GM11168 (cell line): ENCODE results near the gene GPS2.

Experiments used
- in situ Hi-C: fragments of 300-500 bp; cut with MboI; formaldehyde crosslinking; loops from one replicate; pipeline ENCODE4 v1.12.0; 2022; ENCODE audit warnings: low sequenced_read_pairs; ENCODE audit not compliant: unreplicated experiment

Gene GPS2

DNA sequence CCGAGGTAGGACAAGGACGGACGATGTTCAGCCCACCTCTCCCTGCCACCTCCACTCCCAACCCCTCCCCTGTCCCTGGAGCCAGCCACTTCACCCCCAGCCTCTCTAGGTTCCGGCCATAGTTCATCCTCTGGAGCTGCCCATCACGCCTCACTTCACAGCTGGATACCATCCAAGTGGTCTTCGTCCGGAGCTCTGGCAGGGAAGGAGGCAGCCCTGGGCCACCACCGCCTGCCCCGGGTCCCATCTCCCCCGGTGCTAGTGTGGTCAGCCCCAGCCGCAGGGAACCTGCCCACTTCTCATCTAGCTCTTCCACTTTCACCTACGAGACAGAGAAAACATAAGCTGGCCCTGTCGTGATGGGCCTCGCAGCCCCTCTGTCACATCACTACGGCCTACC, 6.3 kb upstream of the GPS2 start:
- in situ Hi-C loops: no loop called here

DNA sequence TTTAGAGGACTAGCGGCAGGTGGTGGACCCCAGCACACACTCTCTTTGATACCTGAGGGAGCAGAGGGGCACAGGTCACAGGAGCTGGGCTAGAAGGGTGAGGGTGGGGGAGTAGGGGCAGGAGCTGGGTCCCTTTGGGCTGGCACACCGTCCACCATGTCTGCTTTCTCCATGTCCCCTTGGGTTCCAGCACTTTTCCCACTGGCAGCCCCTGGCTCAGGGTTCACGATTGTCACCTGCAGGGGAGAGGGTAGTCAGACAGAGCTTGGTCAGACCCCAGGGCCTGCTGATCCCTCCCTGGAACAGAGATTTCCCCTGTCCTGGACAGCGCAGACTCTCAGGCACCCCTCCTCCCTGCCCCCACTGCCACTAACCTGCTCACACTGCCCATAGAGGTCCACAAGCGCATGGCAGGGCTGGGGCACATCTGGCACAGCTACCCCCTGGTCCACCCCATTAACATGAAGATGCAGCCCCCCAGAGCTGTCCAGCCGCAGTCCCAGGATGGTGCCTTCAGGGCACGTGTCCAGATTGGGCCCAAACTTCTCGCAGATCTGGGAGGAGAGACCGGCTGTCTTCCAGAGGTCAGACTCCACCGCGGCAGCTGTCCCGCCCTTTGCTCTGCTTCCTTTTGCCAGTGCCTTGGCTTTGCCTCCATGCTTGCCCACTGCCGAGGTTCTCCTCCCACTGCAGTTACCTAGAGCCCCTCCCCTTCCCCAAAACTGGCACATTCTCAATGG, 3.1 kb upstream of the GPS2 start:
- in situ Hi-C loops: no loop called here

DNA sequence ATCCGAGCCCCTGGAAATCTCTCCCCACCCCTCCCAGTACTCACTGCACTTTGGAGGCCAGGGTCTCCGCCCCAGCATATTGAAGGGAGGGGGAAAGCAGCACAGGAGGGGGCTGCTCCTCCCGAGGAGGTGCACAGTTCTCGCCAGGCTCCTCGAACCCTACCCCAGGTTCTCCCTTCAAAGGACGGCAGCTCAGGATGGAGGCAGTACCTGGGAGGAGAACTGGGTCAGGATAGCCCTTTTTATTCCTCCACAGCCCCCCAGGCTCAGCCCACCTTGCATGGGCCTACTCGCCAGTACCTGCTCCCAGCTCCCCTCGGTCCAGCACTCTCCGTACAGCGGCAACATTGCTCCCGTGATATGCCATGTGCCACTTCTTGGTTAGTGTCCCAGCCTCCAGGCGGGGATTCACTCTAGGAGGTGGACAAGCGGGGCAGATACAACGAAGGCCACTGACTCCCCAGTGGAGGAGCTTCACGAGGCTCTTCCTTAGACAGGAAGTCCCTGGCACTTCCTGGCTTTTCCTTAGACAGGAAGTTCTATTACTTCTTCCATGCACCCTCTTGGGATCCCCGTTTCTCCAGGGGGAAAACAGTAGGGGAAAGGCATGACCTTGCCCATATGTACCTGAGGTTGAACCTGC, 2.1 kb upstream of the GPS2 start:
- in situ Hi-C loops: no loop called here

DNA sequence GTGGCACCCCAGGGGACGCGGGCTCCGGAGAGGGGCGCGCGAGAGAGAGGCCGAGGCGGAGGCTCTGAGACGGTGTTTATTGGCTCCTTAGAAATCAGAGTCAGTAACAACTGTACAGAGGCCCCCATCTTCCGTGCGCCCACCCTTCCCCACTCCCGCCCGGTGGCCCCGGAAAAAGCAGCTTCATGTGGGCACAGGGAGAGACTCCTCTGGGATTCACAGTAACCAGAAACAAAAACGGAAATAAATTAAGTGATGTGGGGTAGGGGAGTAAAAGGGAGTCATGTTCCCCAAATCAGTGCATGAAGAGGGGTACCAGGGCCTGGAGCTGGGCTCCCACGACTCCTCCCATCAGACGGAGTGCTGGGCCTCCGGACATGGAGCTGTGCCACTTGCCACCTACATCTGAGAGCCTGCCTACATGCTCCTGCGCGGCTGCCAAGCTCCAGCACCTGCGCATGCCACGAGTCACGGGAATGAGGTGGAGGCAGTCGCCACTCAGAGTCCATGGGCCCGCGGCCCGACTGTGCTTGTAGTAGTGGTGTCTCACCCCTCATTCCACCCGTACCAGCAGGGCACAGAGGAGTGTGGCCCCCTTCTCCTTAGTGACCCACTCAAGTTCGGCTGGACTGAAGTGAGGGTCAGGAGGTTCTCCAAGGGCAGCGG, 543 bp upstream of the GPS2 start:
- in situ Hi-C loops: no loop called here

DNA sequence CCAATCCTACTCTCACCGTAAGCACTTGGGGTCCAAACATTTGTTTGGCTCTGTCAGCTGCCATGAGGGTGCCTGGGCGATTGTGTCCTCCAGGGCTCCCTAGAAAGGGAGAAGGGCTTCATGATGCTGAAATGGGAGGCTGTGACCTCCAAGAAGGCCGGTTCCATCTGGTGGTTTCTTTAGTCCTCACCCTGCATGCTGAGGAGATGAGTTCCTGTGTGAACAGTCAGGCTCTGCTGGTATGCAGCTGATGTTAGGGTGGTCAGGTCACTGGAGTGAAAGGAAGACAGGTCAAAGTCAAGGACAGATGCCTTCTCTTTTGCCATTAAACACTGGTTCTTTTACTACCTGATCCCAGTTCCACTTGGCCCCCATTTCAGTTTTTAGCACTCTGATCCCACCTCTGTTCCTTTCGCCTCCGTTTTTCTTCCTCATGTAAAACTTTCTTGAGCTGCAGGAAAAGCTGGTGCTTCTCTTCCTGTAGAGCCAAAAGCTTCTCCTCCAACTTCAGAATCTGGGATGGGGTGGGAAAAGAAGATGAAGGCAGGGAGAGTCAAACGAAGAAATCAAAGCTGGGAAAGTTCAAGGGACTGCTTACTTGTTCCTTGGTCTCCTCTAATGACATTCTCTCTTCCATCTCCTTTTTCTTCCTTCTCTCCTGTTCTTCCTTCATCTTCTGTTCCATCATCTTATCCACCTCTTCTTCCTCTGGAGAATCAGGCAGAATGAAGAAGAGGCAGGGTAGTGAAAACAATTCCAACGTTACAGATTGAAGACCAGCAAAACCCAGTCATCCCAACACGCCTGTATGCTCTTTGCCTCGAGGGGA, 1.1 kb downstream of the GPS2 start:
- in situ Hi-C loops: no loop called here

DNA sequence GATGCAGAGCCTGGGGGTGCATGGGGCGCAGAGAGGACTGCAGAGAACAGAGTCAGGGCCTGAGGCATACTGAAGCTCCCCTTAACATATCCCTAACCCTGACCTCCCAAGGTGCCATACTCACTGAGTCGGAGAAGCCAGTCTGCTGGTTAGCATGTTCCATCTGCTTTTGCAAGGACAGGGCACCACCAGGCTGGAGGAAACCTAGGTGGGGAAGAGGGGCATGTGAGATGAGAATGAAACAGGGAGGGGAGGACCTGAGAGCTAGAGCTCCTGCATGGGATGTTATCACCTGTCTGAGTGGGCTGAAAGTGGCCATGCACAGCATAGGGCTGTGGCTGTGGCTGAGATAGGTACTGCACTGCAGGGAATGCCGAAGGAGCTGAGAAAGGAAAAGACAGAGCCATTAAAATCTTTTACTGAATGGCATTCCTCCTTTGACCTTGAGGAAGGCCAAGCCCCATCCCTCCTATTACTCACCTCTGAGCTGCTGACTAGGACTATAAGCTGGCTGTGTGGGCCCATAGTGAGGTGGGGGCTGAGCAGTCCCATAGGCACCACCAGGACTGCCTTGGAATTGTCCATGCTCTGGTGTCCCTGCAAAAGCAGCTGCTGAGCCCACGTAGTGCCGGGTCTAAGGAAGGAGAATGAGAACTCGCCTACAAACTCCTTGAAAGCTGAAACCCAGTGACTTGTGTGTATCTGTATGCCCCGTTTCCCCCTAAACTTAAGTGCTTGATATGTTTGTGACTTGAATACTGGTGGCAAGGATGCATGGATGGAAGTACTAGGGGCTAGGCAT, 1.9 kb downstream of the GPS2 start:
- in situ Hi-C loops: no loop called here

DNA sequence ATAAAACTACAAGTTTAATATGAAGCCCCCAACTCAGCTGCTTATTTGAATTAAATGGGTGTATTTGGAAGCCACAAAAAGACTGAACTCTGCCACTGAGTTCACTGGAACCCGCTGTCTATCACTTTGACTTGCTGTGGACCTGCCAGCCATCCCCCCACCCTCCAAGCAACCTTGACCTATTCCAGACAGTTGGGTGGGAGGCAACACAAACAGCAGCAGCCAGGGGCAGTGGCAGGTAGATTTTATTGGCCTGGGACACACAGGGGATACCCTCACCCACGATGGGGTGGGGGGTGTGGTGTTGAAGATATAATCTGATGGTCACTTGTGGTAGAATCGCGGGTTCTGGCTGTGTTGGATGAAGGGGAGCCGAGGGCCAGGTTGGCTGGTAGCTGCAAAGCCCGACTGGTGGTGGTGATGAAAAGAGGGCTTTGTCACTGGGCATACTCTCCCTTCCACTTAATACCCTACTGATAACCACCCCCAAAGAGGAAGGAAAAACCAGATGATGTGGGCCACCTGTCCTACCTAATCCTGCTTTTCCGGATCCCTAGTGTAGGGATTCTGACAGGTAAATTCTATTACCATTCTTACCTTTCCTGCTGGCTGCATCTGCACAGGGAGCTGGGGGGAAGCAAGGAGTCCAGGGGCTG, 2.6 kb downstream of the GPS2 start:
- in situ Hi-C loops: no loop called here

DNA sequence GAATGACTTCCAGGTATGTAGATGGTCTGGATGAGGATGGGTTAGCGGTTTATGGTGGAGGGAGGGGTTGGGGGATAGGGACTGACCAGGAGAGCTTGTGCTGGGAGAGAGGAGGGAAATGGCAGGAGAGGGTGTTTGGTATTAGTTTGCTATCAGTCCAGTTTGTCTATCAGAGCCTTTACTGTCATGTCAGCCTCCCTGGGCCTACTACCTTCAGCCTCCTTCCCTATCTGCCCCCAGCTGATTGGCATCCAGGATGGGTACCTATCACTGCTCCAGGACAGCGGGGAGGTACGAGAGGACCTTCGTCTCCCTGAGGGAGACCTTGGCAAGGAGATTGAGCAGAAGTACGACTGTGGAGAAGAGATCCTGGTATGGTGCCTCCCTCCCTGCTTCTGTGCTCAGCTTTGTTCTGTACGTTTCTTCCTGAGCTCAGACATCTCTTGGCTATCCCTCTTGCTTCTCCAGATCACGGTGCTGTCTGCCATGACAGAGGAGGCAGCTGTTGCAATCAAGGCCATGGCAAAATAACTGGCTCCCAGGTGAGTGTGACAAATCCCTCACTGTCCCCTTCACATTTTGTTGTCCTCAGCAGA, 4.0 kb downstream of the GPS2 start:
- in situ Hi-C loops: no loop called here

DNA sequence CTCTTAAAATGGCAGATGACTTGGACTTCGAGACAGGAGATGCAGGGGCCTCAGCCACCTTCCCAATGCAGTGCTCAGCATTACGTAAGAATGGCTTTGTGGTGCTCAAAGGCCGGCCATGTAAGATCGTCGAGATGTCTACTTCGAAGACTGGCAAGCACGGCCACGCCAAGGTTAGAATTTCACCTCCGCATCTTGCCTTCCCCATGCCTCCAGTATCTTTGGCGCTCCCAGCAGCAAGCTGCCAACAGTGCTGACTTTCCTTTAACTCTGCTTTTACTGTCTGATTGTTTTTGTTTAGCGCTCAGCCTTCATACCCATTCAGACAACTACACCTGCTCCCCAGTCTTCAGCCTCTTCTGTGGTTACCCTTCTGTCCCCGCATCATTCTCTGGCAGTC, 5.5 kb downstream of the GPS2 start:
- in situ Hi-C loops: no loop called here

DNA sequence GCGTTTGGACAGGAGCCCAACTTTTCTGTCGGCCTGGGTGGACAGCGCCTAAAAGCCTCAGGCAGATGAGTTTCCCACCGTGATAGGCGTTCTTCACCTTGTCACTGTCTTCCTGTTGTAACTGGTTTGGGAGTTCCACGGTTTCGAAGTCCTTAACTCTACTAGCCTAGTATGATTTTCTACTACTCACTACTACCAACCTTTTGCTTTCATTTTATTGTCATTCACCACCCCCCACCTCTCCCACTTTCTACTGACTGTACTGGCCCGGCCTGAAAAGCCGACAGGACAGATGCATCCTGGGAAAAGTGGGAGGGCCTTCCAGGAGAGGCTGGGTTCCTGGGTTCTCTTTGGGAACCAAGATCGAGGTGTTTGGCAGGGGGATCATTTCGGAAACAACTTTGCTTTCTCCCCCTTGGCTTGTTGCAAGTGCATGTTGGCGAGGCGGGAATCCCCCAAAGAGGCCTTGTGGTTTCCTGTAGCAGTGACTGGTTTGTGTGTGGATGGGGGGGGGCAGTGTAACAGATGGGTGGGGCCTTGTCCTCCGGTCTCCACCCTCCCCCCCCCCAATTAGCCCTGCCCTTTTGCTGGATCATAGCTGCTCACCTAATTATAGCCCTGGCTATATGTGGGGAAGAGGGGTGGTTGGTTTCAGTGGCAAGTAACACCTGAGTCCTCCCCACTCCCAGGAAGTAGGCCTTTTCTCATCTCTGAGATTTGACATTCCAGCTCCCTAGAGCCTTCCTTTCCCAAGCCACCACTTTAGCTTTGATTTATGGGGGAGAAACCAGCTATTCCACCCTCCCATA, 6.3 kb downstream of the GPS2 start:
- in situ Hi-C loops: no loop called here

DNA sequence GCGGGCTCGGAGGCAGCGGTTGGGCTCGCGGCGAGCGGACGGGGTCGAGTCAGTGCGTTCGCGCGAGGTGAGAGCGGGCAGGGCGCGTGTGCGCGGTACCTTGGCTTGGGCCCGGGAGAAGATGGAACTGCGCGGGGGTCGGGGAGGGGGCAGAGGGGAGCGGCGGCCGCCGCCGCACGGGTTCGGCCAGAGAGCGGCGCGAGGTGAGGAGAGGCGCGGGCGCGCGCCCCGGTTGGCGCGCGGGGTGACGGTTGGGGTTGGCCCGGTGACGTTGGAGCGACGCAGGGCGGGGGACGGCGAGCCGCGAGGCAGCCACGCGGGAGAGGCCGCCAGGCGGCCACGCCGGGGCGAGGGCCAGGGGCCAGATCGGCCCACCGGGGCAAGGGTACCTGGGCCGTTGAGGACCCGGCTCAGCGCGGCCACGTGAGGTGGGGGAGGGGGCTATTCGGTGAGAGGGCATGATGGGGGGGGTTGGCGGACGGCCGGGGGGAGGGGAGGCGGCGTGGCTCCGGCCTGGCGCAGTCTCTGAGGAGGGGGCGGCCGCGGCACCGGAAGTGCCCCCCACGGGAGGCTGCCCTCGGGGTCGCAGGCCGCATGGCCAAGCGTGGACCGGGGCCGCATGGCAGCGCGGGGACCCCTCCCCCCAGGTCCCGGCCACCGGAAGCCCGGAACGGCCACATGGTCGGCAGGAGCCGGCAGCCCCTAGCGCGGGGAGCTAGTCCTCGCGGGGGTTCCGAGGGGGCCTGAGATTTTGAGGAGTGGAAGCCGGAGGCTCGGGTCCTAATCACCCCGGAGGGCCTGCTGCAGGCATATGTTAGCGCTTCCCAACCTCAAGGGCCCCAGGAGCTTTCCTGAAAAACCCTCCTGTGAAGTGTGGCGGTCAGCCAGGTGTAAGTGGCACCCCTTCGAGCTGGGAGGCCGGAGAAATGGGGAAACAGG, 7.2 kb downstream of the GPS2 start:
- in situ Hi-C loops: no loop called here

DNA sequence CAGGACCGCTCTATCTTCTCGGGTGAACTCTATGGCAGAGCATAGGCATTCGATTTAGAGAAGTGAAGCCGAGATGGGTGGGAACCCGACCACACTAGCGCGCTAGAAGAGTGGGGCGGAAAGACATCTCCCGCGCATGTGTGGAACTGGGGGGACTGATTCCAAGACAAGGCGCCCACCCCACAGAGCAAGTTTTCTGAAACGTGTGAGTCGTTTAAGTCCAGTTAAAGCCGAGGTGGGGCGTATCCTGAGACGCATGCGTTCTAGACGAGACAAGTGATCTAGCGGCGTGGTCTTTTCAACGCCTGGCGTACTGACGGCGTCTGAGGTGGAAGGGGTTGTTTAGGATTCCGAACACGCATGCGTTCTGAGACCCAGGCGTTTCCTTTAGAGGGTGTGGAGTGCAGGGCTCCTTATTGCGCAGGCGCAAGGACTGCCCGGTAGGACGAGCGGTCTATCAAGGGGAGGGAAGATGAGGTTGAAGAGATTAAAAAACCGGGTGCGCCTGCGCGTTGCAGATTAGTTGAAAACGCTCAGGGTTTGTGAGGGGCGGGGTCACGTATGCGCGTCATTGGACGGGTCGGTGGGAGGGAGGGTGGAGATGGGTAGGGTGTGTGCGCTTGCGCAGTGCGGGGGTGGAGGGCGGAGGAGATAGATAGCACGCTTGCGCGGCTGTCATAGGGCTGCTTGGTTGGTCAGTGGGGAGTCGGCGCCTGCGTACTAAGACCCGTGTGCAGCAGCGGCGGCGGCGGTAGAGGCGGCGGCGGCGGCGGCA, 8.1 kb downstream of the GPS2 start, which contains the start of gene EIF5A:
EIF5A (plus strand) TSS at position 718 of the 775 bp plus-strand sequence. CDS start 2,008 bp downstream, outside the sequence.
- in situ Hi-C loops: no loop called here

DNA sequence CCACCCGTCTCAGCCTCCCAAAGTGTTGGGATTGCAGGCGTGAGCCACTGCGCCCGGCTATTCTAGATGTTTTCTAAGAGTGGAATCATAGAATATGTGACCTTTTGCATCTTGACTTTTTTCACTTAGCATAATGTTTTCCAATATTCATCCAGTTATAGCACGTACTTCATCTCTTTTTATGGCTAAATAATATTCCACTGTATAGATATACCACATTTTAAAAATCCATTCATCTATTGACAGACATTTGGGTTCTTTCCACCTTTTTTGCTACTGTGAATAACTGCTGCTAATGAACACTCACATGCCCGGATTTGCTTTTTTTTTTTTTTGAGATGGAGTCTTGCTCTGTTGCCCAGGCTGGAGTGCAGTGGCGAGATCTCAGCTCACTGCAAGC, 11.0 kb downstream of the GPS2 start:
- in situ Hi-C loops: no loop called here

DNA sequence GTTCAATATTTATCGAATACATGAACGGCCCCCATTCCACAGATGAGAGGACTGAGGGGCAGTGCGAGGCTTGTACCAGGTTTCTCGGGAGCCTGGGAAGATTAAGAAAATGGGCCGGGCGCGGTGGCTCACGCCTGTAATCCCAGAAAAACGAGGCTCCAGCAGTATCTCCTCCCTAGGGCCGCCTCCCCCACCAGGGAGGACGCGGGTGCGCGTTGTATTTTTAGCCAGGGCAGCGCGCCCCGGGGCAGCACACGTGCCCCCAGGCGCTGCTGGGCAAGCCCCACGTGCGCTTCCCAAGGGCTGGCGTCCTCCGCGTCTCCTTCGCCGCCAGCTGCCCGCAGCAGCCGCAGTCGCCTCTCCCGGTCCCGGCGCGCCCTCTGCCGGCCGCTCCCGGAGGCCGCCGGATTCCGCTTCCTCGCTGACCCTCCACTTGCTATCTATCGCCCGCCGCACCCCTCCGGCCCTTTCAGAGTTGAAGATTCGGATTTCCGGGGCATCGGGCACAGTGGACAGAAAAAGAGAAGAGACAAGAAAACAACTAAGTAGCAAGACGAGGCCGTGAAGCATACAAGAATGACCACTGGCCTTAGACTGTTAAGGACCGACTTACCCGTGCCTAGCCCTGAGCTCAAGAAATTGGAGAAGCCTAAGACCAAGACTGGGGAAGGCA, 18.8 kb downstream of the GPS2 start:
- in situ Hi-C loops: no loop called here

DNA sequence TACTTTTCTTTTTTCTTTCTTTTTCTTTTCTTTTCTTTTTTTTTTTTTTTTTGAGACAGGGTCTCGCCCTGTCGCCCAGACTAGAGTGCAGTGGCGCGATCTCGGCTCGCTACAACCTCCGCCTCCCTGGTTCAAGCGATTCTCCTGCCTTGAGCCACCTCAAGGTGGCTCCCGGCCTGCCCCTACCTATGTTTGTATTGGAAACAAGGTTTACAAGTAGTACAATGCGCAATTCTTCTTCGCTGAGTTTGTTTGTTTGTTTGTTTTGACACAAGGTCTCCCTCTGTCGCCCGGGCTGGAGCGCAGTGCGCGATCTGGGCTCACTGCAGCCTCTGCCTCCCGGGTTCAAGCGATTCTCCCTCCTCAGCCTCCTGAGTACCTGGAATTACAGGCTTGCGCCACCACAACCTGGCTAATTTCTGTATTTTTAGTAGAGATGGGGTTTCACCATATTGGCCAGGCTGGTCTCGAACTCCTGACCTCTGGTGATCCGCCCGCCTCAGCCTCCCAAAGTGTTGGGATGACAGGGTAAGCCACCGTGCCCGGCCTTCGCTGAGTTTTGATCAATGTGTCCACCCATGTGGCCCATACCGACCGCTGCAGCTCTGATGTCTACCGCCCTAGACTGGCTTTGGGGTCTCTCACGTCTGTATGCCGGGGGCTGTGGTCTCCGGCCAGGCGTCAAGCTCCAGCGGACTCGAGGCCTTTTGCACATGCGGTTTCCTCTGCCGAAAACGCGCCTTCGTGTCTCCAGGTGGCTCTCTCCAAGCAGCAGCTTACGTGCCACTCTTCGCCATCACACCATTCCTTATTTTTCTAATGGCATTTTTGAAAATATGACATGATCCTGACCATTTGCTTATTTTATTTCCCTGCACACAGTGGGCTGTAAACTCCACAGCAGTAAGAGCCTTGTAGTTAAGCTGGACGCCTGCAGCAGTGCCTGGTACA, 19.7 kb downstream of the GPS2 start:
- in situ Hi-C loops: no loop called here
